Measurements from ENCODE around the gene MLEC.
"Not testable (repeated sequence)": the region's sequence is repeated elsewhere in the genome, so short reads cannot be mapped to it uniquely, and the experiment has no call there.

MLEC gene

GRCh38 chr12:120720987-120721801, 34.2 kb downstream of the MLEC start:
- no peak for DNase-seq
- H3K27ac Mint-ChIP-seq = peak overlapping the region in 1 of 2 donors; percentile 7
- H3K4me1 Mint-ChIP-seq = peaks cover 32% of the 10 kb centered on the region
- no peak overlapping the region for H3K4me3 Mint-ChIP-seq
- H3K27me3 Mint-ChIP-seq = no peaks in the 10 kb centered on the region
- no peak for ATAC-seq
- no peaks in the 10 kb centered on the region for H3K9me3 Mint-ChIP-seq

- ATAC-seq (no peak), DNase-seq (no peak)
- no peak overlapping the region for H3K27ac Mint-ChIP-seq
- no peaks in the 10 kb centered on the region for H3K27me3 Mint-ChIP-seq
- H3K9me3 Mint-ChIP-seq = no peaks in the 10 kb centered on the region
- H3K4me3 Mint-ChIP-seq = no peak overlapping the region
- peaks cover 38% of the 10 kb centered on the region for H3K4me1 Mint-ChIP-seq
Measured at GRCh38 chr12:120721866-120722265, 34.9 kb downstream of the MLEC start.

- no peak overlapping the region for H3K27ac Mint-ChIP-seq
- peaks cover 41% of the 10 kb centered on the region for H3K4me1 Mint-ChIP-seq
- ATAC-seq (no peak), DNase-seq (no peak)
- H3K9me3 Mint-ChIP-seq = no peaks in the 10 kb centered on the region
- no peaks in the 10 kb centered on the region for H3K27me3 Mint-ChIP-seq
- no peak overlapping the region for H3K4me3 Mint-ChIP-seq
Measured at GRCh38 chr12:120722784-120723183, 35.8 kb downstream of the MLEC start.

GRCh38 chr12:120724720-120725119, 37.8 kb downstream of the MLEC start:
- Mint-ChIP-seq H3K27ac (no peak overlapping the region), H3K9me3 (no peaks in the 10 kb centered on the region), H3K4me3 (peak overlapping the region; percentile 94 to 97), H3K4me1 (peaks cover 23% of the 10 kb centered on the region), H3K27me3 (no peaks in the 10 kb centered on the region)
- DNase-seq = no peak
- no peak for ATAC-seq

GRCh38 chr12:120725151-120725658, 38.3 kb downstream of the MLEC start:
- H3K9me3 Mint-ChIP-seq = no peaks in the 10 kb centered on the region
- no peak overlapping the region for H3K27ac Mint-ChIP-seq
- ATAC-seq = no peak

GRCh38 chr12:120725659-120726509, 38.9 kb downstream of the MLEC start, which contains the start of gene ACADS:
Gene ACADS (plus strand): TSS chr12:120725826. CDS start chr12:120725886, 60 bp downstream.
- ATAC-seq = peak; percentile 100
- Mint-ChIP-seq H3K27ac (peak within 1 kb of the TSS; percentile 96 to 98), H3K4me1 (peaks cover 23% of the 10 kb centered on the region), H3K9me3 (no peaks in the 10 kb centered on the region), H3K27me3 (no peaks in the 10 kb centered on the region), H3K4me3 (peak within 1 kb of the TSS; percentile 94 to 97)
- peak; percentile 88 to 89 for DNase-seq

More at GRCh38 chr12:120725151-120725658, 38.3 kb downstream of the MLEC start:
- DNase-seq = no peak
- Mint-ChIP-seq H3K27me3 (no peaks in the 10 kb centered on the region), H3K4me3 (peak overlapping the region; percentile 94 to 97), H3K4me1 (peaks cover 23% of the 10 kb centered on the region)

GRCh38 chr12:120726510-120726793, 39.5 kb downstream of the MLEC start:
- DNase-seq (no peak), ATAC-seq (no peak)
- Mint-ChIP-seq H3K27ac (peak overlapping the region in 1 of 2 donors; percentile 98), H3K9me3 (no peaks in the 10 kb centered on the region), H3K4me1 (peaks cover 23% of the 10 kb centered on the region), H3K4me3 (peak overlapping the region; percentile 94 to 97), H3K27me3 (no peaks in the 10 kb centered on the region)

- Mint-ChIP-seq H3K4me3 (no peak overlapping the region), H3K27ac (no peak overlapping the region), H3K9me3 (no peaks in the 10 kb centered on the region), H3K27me3 (no peaks in the 10 kb centered on the region), H3K4me1 (peaks cover 23% of the 10 kb centered on the region)
- DNase-seq (no peak), ATAC-seq (no peak)
Measured at GRCh38 chr12:120726961-120727360, 40.0 kb downstream of the MLEC start.

- DNase-seq, ATAC-seq, H3K4me1 Mint-ChIP-seq, H3K27ac Mint-ChIP-seq, H3K9me3 Mint-ChIP-seq, H3K4me3 Mint-ChIP-seq, H3K27me3 Mint-ChIP-seq: not testable (repeated sequence)
Measured at GRCh38 chr12:120732198-120732597, 45.2 kb downstream of the MLEC start.

GRCh38 chr12:120733574-120733973, 46.6 kb downstream of the MLEC start:
- H3K9me3 Mint-ChIP-seq = no peaks in the 10 kb centered on the region
- no peaks in the 10 kb centered on the region for H3K4me1 Mint-ChIP-seq
- DNase-seq (no peak), ATAC-seq (no peak)
- no peak overlapping the region for H3K4me3 Mint-ChIP-seq
- H3K27me3 Mint-ChIP-seq = no peaks in the 10 kb centered on the region
- H3K27ac Mint-ChIP-seq = peak overlapping the region in 1 of 2 donors; percentile 34

GRCh38 chr12:120734210-120734609, 47.3 kb downstream of the MLEC start:
- Mint-ChIP-seq H3K27me3 (no peaks in the 10 kb centered on the region), H3K9me3 (no peaks in the 10 kb centered on the region), H3K4me3 (no peak overlapping the region), H3K4me1 (no peaks in the 10 kb centered on the region), H3K27ac (no peak overlapping the region)
- DNase-seq = no peak
- ATAC-seq = no peak

GRCh38 chr12:120735181-120735580, 48.2 kb downstream of the MLEC start:
- ATAC-seq = no peak

GRCh38 chr12:120736404-120737331, 49.7 kb downstream of the MLEC start:
- H3K9me3 Mint-ChIP-seq = no peaks in the 10 kb centered on the region
- DNase-seq = no peak
- H3K27ac Mint-ChIP-seq = peak overlapping the region in 1 of 2 donors; percentile 1
- H3K4me1 Mint-ChIP-seq = no peaks in the 10 kb centered on the region
- ATAC-seq = peak; percentile 27
- H3K4me3 Mint-ChIP-seq = no peak overlapping the region
- no peaks in the 10 kb centered on the region for H3K27me3 Mint-ChIP-seq

More at GRCh38 chr12:120735181-120735580, 48.2 kb downstream of the MLEC start:
- DNase-seq = no peak
- Mint-ChIP-seq H3K27me3 (no peaks in the 10 kb centered on the region), H3K9me3 (no peaks in the 10 kb centered on the region), H3K27ac (no peak overlapping the region), H3K4me3 (no peak overlapping the region), H3K4me1 (no peaks in the 10 kb centered on the region)

GRCh38 chr12:120737557-120738251, 50.8 kb downstream of the MLEC start:
- Mint-ChIP-seq H3K27ac (no peak overlapping the region), H3K4me3 (no peak overlapping the region), H3K27me3 (no peaks in the 10 kb centered on the region), H3K9me3 (no peaks in the 10 kb centered on the region), H3K4me1 (no peaks in the 10 kb centered on the region)
- DNase-seq = no peak
- no peak for ATAC-seq
